MM.1S (cell line): ENCODE measurements around the gene C15orf40.
"Not testable (repeated sequence)": the region's sequence is repeated elsewhere in the genome, so short reads cannot be mapped to it uniquely, and the experiment has no call there.

Experiments used
- CTCF ChIP-seq: fragments of 300-600 bp; sonication (generic); IDR thresholded peaks from 2 replicates; pipeline ENCODE4 v1.5.1; 2016; ENCODE audit warnings: antibody characterized with exemption, low read length, mixed read lengths
- EZH2 ChIP-seq: fragments of 300-600 bp; sonication (generic); optimal IDR thresholded peaks from 2 replicates; pipeline ENCODE3; 2017; ENCODE audit warnings: low read depth, mild to moderate bottlenecking, antibody characterized with exemption, low read length, mixed read lengths
- EZH2phosphoT487 ChIP-seq: fragments of 300-600 bp; sonication (generic); IDR thresholded peaks from 2 replicates; pipeline ENCODE4 v1.6.1; 2018; ENCODE audit warnings: antibody characterized with exemption, low read length

- TF ChIP-seq CTCF, EZH2, EZH2phosphoT487: not testable (repeated sequence)
Observed at GRCh38 chr15:82939678-82940077, 71.8 kb downstream of the C15orf40 start.
